ENCODE results near the gene IDH3B. TPM values are rescaled to one million over a fixed set of nuclear protein-coding genes. Genes with fewer than 3 reads are reported as not detected.

Gene IDH3B
- total RNA-seq, 1 donor from 2014 or later = 220 TPM

DNA sequence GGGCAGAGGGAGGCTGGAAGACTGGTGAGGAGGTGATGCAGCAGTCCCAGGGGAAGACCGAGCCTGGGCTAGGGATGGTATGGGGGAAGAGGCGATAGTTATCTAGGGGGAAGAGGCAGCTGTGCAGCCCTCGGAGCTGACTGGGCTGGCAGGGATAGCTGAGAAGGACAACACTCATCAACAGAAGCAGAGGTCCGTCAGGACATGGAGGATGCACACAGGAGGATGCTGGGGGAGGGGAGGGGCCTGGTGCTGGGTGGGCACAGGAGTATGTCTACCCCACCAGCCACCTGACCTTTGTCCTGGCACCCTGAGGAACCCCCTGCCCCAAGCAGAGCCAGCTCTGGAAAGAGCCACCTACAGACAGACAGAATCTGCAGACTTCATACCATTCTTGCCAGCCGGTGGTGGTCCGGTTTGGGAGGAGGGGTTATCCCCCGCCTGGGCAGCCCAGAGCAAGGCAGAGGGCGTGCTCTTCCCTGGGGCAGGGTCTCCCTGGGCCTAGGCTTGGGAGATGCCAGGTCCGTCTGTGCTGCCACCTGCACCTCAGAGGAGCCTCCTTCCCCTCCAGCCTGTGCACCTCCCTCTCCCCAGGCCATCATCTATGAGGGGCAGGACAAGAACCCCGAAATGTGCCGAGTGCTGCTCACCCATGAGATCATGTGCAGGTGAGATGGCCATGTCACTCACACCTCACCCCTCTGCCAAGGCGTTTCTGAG is 43.5 kb upstream of the IDH3B start:
- intact Hi-C loops (cut with micrococcal nuclease) = no loop called here

DNA sequence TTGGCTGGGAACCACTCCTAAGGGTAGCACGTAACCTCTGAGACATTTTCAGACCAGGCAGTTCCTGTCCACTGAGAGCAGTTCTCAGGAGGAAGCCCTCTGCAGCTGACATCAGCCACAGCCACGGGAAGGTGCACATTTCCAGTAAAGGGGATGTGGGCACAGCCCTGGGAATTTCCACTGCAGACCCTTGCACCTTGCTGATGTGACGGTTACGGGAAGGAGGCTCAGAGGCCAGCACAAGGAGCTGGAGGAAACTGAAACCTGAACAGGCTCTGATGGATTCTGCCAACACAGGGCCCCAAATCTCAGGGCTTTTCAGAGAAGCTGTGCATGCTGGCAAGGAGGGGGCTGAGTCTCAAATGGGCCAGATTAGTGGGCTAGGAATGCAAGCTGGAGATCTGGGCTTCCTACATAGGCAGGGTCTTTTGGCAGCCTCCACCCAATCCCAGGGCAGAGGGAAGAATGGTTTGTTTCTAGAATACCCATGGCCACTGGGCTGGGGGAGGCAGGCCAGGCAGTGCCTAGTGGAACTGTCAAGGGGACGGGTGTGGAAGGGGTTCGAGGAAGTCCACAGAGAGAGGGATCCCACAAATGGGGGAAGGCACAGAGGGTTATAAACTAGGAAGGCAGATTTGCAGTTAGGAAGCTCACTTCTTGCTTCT is 42.8 kb upstream of the IDH3B start:
- intact Hi-C loops (cut with micrococcal nuclease) = no loop called here

More for the DNA sequence above, 43.5 kb upstream of the IDH3B start:
- H3K36me3 ChIP-seq = no peaks in the 10 kb centered on the region
- no peak overlapping the region for H3K4me3 ChIP-seq
- peaks cover 25% of the 10 kb centered on the region for H3K27me3 ChIP-seq (ENCODE audit: low read depth)
- H3K27ac ChIP-seq (replicated peaks) = no peak overlapping the region
- TF ChIP-seq, protein P1, sequence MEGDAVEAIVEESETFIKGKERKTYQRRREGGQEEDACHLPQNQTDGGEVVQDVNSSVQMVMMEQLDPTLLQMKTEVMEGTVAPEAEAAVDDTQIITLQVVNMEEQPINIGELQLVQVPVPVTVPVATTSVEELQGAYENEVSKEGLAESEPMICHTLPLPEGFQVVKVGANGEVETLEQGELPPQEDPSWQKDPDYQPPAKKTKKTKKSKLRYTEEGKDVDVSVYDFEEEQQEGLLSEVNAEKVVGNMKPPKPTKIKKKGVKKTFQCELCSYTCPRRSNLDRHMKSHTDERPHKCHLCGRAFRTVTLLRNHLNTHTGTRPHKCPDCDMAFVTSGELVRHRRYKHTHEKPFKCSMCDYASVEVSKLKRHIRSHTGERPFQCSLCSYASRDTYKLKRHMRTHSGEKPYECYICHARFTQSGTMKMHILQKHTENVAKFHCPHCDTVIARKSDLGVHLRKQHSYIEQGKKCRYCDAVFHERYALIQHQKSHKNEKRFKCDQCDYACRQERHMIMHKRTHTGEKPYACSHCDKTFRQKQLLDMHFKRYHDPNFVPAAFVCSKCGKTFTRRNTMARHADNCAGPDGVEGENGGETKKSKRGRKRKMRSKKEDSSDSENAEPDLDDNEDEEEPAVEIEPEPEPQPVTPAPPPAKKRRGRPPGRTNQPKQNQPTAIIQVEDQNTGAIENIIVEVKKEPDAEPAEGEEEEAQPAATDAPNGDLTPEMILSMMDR (IDR thresholded peaks at IDR 0.05; ENCODE audit: borderline replicate concordance) = no peak
- H3K9me3 ChIP-seq (replicated peaks) = no peaks in the 10 kb centered on the region
- no peak for DNase-seq
- H3K4me1 ChIP-seq = no peaks in the 10 kb centered on the region

DNA sequence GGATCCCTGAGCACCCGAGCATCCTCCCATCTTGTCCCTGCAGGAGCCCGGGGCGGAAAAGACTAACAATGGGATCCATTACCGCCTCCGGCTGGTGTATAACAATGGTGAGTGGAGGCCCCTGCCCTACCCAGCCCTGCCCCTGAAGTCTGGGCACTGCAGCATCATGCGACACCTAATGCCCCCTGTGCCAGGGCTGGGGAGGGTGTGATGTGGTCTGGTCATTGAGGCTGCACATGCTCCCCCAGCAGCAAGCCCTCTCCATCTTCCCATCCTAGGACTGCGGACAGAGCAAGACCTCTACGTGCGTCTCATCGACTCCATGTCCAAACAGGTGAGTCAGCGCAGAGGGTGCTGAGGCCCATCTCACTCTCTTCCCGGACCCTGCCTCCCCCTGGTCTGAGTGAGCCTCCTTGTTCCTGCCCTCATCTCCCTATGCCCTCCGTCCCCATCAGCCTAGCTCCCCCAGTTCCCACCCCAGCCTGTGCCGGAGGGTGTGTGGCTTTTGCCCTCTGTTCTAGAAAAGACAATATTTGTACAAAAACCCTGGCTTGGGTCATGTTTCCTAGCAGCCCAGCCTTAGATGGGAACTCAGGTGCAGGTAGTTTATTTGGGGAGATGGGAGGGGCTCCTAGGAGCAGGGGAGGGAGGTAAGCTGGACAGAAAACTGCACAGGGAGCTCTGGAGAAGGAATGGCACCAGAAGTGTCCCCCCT is 42.1 kb upstream of the IDH3B start:
- peaks cover 25% of the 10 kb centered on the region for H3K27me3 ChIP-seq (ENCODE audit: low read depth)
- DNase-seq = no peak
- intact Hi-C loops (cut with micrococcal nuclease) = no loop called here
- TF ChIP-seq, protein P1 (IDR thresholded peaks at IDR 0.05; ENCODE audit: borderline replicate concordance) = no peak
- H3K9me3 ChIP-seq (replicated peaks) = no peaks in the 10 kb centered on the region
- H3K27ac ChIP-seq (replicated peaks) = no peak overlapping the region
- H3K36me3 ChIP-seq = no peaks in the 10 kb centered on the region
- no peaks in the 10 kb centered on the region for H3K4me1 ChIP-seq
- H3K4me3 ChIP-seq = no peak overlapping the region

More for the DNA sequence above, 42.8 kb upstream of the IDH3B start:
- Histone ChIP-seq H3K36me3 (no peaks in the 10 kb centered on the region), H3K4me1 (no peaks in the 10 kb centered on the region), H3K27me3 (ENCODE audit: low read depth) (peaks cover 25% of the 10 kb centered on the region), H3K27ac (replicated peaks) (no peak overlapping the region), H3K9me3 (replicated peaks) (no peaks in the 10 kb centered on the region), H3K4me3 (no peak overlapping the region)
- DNase-seq = no peak
- TF ChIP-seq, protein P1 (IDR thresholded peaks at IDR 0.05; ENCODE audit: borderline replicate concordance) = no peak

DNA sequence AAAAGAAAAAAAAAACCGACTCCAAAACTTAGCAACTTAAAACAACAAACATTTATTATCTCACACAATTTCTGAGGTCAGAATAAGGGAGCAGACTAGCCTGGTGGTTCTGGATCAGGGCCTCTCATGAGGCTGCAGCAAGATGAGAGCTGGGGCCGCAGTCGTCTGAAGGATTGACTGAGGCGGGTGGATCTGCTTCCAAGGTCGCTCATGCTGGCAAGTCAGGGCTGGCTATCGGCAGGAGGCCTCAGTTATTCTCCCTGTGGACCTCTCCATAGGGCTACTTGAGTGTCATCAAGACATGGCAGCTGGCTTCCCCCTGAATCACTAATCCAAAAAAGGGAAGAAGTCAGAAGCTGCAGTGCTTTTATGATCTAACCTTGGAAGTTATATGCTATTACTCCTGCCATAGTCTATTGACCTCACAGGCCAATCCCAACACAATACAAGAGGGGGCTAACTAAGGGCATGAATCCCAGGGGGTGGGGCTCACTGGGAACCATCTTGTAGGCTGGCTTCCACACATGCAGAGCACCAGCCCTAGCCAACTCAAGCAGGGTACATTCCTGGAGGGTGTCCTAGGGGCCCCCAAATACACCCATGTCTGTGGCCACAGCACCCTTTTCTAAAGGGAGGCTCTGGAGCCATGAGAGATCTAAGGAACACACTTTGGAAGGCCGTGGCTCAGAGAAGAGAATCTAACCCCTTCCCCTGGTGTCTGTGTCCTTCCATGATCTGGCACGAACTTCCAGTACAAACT is 39.9 kb upstream of the IDH3B start:
- TF ChIP-seq, protein P1 (IDR thresholded peaks at IDR 0.05; ENCODE audit: borderline replicate concordance) = no peak
- no peak for DNase-seq
- intact Hi-C loops (cut with micrococcal nuclease) = no loop called here
- Histone ChIP-seq H3K27me3 (ENCODE audit: low read depth) (peaks cover 10% of the 10 kb centered on the region), H3K9me3 (replicated peaks) (no peaks in the 10 kb centered on the region), H3K27ac (replicated peaks) (no peak overlapping the region), H3K4me1 (no peaks in the 10 kb centered on the region), H3K4me3 (no peak overlapping the region), H3K36me3 (no peaks in the 10 kb centered on the region)

DNA sequence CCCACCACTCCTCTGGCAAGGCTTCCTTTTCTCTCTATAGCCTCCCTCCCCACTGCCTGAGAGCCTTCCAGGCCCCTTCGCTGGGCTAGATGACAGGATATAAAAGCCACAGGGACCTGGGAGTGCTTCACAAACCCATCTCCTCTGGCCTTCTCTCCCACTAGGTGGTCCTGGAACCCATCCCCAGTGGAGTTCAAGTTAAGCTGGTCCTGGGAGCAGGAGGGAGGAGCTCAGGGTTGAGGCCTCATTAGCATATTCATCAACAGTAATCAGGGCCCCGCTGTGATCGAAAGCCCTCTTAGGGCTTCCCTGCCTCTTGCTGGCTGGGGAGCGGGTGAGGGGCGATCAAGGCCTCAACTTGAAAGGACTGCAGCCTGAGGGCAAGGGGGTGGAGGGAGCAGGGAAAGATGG is 37.7 kb upstream of the IDH3B start:
- TF ChIP-seq, protein P1 (IDR thresholded peaks at IDR 0.05; ENCODE audit: borderline replicate concordance) = no peak
- Histone ChIP-seq H3K4me1 (no peaks in the 10 kb centered on the region), H3K4me3 (no peak overlapping the region), H3K36me3 (no peaks in the 10 kb centered on the region), H3K9me3 (replicated peaks) (no peaks in the 10 kb centered on the region), H3K27me3 (ENCODE audit: low read depth) (peaks cover 5% of the 10 kb centered on the region), H3K27ac (replicated peaks) (no peak overlapping the region)
- no peak for DNase-seq
- intact Hi-C loops (cut with micrococcal nuclease) = no loop called here
